EH (cell line): Measurements from ENCODE around the gene DENND1A.
"Not testable (repeated sequence)": the region's sequence is repeated elsewhere in the genome, so short reads cannot be mapped to it uniquely, and the experiment has no call there.

Experiments
- DNase-seq: peaks from one replicate; pipeline ENCODE4 v3.0.0-alpha.2; 2015; ENCODE audit warnings: low read depth

DENND1A gene

GRCh38 chr9:123923377-123923776 is 6.5 kb downstream of the DENND1A start:
- DNase-seq = no peak

DNA sequence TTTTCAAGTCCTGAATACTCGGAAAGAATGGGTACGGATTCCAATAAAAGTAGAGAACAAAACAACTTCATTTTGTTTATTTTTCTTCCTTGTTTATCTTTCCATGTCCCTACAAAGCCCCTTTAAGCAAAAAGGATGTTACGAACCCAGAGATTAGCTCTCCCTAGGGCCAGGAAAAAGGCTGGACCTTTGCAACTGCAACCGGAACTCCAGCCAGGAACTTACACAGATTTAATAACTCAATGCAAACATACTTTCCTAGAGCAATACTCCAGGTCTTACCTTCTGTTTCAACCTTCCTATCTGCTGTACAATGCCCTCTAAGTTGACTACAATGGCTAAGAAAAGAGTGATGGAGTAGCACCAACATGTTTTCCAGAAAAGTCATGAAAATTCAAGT is 7.0 kb downstream of the DENND1A start:
- DNase-seq = no peak

GRCh38 chr9:123922431-123922830 is 7.5 kb downstream of the DENND1A start:
- no peak for DNase-seq

DNA sequence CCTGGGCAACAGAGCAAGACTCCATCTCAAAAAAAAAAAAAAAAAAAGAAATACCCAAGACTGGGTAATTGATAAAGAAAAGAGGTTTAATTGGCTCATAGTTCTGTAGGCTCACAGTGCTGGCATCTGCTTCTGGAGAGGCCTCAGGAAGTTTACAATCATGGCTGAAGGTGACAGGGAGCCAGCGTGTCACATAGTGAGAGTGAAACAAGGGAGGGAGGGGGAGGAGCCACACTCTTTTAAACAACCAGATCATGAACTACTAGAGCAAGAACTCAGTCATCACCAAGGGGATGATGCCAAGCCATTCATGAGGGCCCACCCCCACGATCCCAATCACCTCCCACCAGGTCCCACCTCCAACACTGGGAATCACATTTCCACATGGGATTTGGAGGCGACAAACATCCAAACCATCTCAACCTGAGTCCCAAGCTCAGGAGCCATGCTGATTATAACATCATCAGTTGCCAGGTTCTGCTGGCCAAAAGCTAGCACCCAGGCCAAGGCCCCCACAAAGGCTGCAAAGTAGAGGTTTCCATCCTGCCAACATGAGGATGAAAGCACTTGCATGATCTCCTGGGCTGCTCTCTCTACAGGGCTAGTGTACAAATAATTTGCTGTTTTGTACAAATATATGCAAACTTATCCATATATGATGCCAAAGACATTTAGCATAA is 15.3 kb downstream of the DENND1A start:
- no peak for DNase-seq

DNA sequence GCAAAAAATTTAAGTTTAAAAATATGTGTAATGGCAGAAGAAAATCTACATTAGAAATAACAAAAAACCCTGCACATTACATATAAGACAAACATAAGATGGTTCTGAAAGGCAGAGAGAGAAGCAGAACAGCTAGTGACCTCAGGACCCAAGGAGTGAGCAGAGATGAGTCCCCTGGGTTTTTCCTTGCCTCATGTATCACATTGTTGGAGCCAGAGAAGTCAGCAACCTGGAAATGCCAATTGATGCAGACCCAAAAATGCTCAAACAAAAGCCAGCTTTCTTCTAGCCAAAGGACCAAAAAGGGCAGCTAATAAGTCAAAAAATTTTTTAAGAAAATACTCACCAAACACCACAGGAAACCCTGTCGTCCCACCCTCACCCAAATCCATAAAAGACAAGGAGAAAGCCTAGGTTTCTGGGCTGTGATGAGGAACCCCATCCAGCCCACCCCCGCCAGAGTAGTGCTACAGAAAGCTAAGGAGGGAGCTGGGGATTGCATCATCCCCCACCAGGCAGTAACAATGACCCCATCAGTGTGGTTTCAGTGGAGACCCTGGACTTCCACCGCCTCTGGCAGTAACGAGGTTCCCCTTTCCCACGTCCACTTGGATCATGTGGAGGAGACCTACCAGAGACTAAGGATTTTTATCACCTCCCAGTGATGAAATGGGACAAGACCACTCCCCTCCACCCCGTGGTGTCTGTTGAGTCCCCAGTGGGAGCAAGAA is 17.6 kb downstream of the DENND1A start:
- DNase-seq = no peak

- no peak for DNase-seq
These were observed 18.9 kb downstream of the DENND1A start for GRCh38 chr9:123911024-123911423.

GRCh38 chr9:123909192-123909591 is 20.7 kb downstream of the DENND1A start:
- not testable (repeated sequence) for DNase-seq

DNA sequence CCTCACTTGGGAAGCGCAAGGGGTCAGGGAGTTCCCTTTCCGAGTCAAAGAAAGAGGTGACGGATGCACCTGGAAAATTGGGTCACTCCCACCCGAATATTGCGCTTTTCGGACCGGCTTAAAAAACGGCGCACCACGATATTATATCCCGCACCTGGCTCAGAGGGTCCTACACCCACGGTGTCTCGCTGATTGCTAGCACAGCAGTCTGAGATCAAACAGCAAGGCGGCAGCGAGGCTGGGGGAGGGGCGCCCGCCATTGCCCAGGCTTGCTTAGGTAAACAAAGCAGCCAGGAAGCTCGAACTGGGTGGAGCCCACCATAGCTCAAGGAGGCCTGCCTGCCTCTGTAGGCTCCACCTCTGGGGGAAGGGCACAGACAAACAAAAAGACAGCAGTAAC is 26.4 kb downstream of the DENND1A start:
- not testable (repeated sequence) for DNase-seq

GRCh38 chr9:123894822-123895221 is 35.1 kb downstream of the DENND1A start:
- no peak for DNase-seq

DNA sequence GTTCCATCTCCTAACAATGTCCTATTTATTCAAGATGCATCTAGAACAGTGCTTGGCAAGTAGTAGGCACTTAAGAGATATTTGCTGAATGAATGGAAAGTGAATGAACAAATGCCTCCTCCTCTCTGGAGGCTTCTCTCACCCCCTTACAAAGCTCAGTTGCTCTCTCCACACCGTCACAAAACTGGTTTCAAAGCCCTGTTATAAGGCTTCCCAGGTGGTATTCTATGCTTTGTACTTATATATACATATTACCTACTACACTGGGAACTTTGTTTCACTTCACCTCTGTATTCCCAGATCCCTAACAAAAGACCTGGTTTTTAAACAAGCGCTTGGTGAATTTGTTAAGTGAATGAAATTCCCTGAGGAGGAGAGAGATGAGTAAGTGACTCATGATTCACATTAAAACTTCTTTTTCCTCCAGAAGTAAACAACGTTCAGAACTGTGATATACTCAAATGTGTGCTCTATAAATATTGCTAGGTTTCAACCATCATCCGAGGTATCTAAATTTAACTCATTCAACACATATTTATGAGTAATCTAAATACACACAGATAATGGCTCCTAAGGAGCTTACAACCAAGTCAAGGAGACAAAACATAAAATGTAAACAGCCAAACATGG is 36.0 kb downstream of the DENND1A start:
- peak; percentile 58 for DNase-seq

- DNase-seq = no peak
These were observed 36.8 kb downstream of the DENND1A start for GRCh38 chr9:123893115-123893514.

DNA sequence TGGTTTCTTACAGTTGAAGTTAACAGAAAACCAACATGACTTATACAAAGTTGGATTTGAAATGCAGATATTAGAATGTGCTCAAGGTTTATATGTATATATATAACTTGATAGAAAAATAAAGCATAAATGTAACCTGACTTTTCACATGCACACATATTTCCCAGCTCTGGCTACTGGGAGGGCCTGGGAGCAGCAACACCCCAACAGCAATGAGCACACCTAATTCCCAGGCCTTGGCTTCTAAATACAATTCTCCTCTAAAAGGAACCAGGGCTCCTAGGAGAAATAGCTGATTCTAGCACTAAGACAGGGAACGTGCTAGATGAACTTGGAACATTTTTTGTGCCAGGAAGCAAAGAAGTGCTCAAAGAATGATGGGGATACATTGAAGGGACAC is 42.1 kb downstream of the DENND1A start:
- no peak for DNase-seq

DNA sequence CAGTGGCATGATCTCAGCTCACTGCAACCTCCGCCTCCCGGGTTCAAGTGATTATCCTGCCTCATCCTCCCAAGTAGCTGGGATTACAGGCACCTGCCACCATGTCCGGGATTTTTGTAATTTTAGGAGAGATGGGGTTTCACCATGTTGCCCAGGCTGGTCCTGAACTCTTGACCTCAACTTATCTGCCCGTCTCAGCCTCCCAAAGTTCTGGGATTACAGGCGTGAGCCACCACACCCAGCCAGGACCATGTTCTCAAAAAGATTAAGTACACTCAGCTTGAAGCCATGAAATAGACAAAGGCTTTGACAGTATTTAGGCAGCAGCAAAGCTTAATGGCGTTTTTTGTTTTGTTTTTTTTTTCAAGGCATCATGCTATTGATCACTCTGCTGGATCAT is 44.1 kb downstream of the DENND1A start:
- DNase-seq = not testable (repeated sequence)

DNA sequence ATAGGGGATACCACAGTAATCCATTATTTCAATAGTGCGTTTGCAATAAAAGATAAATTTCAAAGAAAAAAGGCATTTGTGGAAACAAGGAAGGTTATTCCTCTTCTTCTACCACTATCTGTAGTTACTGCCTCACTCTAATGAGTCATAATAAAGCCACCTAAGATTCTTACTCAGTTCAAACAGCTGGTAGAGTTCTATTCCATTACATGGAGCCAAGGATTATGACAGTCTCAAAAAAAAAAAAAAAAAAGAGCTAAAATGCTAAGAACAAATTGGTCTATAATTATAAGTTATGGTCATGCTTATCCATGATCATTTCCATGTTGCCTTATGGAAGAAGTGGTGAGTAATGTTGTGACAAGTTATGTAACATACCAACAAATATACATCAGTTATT is 46.3 kb downstream of the DENND1A start:
- no peak for DNase-seq

DNA sequence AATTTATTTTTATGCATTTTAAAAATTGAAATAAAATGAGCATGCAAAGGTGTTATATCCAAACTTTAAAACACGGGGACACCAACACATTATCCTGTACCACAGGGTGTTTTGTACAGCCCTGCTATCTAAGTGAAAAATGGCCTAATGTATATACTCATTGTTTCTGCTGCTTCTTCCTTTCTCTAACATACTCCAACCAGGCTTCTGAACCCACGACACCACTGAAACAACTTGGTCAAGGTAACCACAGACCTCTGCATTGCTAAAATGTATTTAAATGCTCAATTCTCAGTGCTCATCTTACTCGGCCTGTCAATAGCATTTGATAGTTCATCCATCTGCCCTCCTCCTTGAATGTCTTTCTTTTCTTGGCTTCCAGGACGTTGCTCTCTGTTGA is 48.3 kb downstream of the DENND1A start:
- no peak for DNase-seq

- no peak for DNase-seq
These were observed 49.5 kb downstream of the DENND1A start for GRCh38 chr9:123880420-123880819.

DNA sequence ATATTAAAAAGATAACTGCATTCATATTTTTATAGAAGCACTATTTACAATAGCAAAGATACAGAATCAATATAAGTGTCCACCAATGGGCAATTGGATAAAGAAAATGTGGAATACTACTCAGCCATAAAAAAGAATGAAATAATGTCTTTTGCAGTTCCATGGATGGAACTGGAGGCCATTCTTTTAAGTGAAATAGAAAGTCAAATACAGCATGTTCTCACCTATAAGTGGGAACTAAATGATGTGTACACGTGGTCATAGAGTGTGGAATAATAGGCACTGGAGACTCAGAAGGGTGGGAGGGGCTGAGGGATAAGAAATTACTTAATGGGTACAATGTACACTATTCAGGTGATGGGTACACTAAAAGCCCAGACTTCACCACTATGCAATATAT is 53.2 kb downstream of the DENND1A start:
- DNase-seq = no peak

GRCh38 chr9:123872710-123873109 is 57.2 kb downstream of the DENND1A start:
- DNase-seq = no peak

DNA sequence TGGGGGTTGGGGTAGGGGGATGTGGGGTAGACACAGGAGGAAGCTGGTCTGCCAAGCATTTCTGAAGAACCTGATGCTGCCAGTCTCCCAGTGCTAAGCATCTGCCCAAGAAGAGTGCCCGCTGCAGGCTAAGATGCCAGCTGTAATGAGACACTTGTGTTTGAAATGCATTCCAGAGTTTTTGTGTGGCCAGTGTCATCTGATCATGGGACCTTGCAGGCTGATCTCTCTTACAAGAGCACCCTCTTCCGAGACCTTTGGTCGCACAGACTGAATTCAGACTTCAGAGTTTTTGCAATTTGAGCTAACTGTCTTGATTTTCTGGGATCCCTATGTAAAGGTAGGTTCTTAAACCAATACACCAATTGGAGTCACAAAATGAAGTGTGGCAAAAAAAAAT is 58.1 kb downstream of the DENND1A start:
- DNase-seq = peak; percentile 11

GRCh38 chr9:123868002-123868401 is 61.9 kb downstream of the DENND1A start:
- DNase-seq = no peak

DNA sequence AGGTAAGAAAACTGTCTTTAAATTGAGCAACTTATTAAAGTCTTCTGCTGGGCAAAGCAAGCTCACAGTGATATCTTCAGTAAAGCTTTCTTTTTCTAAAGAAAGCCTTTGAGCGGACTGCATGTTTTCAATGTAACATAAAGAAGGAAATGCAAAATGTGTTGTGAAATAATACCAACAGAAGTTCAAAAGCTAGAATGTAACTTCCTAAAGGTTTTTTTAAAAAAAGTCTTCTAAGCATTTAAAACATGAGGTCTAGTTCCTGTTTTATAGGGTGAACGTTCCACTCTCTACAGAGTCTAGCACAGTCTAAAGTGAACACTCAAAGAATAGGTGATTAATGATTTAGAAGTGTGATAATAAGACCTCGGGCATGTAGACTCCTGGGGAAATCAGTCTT is 62.9 kb downstream of the DENND1A start:
- no peak for DNase-seq

DNA sequence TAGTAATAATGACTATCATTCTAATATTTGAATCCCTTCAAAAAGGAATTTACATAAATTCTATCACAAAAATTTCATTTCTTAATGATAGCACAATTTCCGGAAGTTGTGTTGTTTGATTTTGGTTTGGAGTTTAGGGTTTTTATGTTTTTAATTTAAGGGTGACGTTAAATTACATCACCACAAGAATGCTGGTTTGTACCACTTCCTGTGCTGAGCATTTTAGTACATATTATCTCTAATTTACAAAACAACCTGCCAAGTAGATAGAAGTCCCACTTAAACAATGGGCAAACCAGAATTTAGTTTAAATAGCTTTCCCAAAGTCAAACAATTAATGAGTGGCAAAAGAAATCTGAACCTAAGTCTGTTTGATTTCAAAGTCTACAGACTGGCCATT is 63.4 kb downstream of the DENND1A start:
- peak; percentile 49 for DNase-seq

GRCh38 chr9:123865226-123866000 is 64.5 kb downstream of the DENND1A start:
- no peak for DNase-seq
